ENCODE data around the gene DAB1.

Gene DAB1

DNA sequence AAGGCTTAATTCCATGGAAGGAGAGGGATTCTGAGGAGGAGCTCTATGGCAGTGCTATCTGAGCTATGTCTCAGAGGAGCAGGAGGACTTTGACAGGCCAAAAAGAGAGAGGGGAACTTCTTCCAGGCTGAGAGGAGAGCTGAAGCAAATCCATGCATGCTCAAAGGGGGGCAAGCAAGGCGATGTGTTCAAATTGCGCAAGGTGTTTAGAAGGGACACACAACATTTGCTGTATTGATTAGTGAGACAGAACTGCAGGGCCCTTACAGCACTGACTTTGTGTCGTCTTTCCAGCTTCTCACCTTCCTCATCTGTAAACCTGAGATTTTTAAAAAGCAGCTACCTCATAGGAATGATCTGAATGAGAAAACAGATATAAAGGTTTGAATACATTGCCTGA, 145.3 kb downstream of the DAB1 start:
- no peaks in the 10 kb centered on the region for H3K27me3 Mint-ChIP-seq (ENCODE audit: low read depth)
- H3K27ac Mint-ChIP-seq = no peak overlapping the region

DNA sequence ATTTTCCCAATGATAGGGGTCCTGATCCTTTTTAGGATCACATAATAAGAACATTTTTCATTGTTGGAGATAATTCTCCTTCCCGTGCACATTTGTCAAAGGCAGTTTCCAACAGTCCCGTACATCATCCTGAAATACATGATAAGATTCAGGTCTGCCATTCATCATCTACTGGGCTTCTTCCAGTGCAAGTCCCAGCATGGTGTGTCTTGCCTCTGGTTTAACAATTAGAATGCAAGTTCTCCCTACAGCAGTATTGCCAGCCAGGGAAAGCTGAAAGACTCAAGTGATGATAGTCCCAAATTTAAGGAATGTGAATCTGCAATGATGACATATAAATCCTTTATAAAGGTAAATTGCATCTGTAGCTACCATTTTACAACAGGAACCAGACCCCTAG, 146.2 kb downstream of the DAB1 start:
- Mint-ChIP-seq H3K36me3 (ENCODE audit: low read depth) (no peaks in the 10 kb centered on the region), H3K4me3 (no peak overlapping the region), H3K9me3 (no peaks in the 10 kb centered on the region), H3K4me1 (ENCODE audit: low read depth) (no peaks in the 10 kb centered on the region), H3K27me3 (ENCODE audit: low read depth) (no peaks in the 10 kb centered on the region), H3K27ac (no peak overlapping the region)
- no peak for DNase-seq (ENCODE audit: low spot score)

More for the DNA sequence above, 145.3 kb downstream of the DAB1 start:
- H3K4me3 Mint-ChIP-seq = no peak overlapping the region
- H3K9me3 Mint-ChIP-seq = no peaks in the 10 kb centered on the region
- H3K36me3 Mint-ChIP-seq (ENCODE audit: low read depth) = no peaks in the 10 kb centered on the region
- H3K4me1 Mint-ChIP-seq (ENCODE audit: low read depth) = no peaks in the 10 kb centered on the region
- no peak for DNase-seq (ENCODE audit: low spot score)

DNA sequence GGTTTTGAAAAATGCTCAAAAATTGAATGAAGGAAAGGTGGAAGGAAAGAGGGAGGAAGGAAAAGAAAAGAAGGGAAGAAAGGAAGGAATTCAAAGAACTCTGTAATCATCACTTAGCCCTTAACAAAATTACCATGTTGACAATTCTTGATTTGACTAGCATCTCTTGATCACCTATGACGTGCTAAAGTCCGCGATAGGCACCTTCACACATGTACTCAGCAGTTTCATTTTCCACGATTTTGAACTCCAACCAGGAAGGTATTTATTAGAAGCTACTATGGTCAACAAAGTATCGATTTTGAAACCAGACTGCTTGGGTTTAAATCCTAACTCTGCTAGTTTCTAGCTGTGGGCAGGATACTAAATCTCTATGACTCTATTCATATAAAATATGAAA, 146.9 kb downstream of the DAB1 start:
- Mint-ChIP-seq H3K36me3 (ENCODE audit: low read depth) (no peaks in the 10 kb centered on the region), H3K4me1 (ENCODE audit: low read depth) (no peaks in the 10 kb centered on the region), H3K27me3 (ENCODE audit: low read depth) (no peaks in the 10 kb centered on the region), H3K4me3 (no peak overlapping the region), H3K9me3 (no peaks in the 10 kb centered on the region), H3K27ac (no peak overlapping the region)
- no peak for DNase-seq (ENCODE audit: low spot score)

DNA sequence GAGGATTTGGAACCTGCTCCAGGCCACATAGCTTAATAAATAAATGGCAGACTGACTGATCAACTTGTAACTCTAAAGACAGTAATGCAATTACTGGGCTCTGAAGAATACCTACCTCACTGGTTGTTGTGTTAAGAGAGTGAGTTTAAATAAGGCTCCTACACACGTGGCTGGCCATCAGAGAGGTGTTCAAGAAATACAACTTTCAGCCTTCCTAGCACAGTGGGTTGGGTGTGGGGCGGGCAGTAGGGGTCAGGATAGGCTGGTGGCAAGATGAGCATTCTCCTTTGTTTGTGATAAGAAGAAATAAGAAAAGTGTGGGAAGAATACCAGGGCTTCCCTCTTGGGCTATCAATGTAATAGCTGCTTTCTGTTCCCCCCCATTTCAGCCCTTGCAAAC, 151.3 kb downstream of the DAB1 start:
- no peaks in the 10 kb centered on the region for H3K9me3 Mint-ChIP-seq
- no peaks in the 10 kb centered on the region for H3K27me3 Mint-ChIP-seq (ENCODE audit: low read depth)
- H3K4me1 Mint-ChIP-seq (ENCODE audit: low read depth) = no peaks in the 10 kb centered on the region
- H3K4me3 Mint-ChIP-seq = no peak overlapping the region
- no peak overlapping the region for H3K27ac Mint-ChIP-seq
- DNase-seq (ENCODE audit: low spot score) = no peak
- no peaks in the 10 kb centered on the region for H3K36me3 Mint-ChIP-seq (ENCODE audit: low read depth)

DNA sequence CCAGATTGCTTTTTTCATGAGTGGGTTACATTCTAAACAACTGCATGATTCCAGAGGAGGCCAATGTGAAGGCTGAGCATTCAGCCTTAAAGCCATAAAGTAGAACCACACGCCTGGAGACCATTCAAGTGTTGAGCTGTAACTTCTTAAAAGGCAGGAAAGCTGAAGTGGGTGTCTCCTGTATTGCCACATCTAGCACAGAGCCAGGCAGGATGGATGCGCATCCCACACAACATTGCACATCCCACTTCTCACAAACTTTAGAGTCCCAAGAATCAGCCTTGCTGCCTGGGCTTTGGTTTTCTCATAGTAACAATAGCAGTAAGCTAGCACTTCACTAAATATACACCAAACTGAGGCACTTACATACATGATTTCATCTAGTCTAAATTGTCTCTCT, 151.7 kb downstream of the DAB1 start:
- H3K27me3 Mint-ChIP-seq (ENCODE audit: low read depth) = no peaks in the 10 kb centered on the region
- H3K4me1 Mint-ChIP-seq (ENCODE audit: low read depth) = no peaks in the 10 kb centered on the region
- H3K36me3 Mint-ChIP-seq (ENCODE audit: low read depth) = no peaks in the 10 kb centered on the region
- no peak for DNase-seq (ENCODE audit: low spot score)
- no peak overlapping the region for H3K27ac Mint-ChIP-seq
- H3K9me3 Mint-ChIP-seq = no peaks in the 10 kb centered on the region
- no peak overlapping the region for H3K4me3 Mint-ChIP-seq

DNA sequence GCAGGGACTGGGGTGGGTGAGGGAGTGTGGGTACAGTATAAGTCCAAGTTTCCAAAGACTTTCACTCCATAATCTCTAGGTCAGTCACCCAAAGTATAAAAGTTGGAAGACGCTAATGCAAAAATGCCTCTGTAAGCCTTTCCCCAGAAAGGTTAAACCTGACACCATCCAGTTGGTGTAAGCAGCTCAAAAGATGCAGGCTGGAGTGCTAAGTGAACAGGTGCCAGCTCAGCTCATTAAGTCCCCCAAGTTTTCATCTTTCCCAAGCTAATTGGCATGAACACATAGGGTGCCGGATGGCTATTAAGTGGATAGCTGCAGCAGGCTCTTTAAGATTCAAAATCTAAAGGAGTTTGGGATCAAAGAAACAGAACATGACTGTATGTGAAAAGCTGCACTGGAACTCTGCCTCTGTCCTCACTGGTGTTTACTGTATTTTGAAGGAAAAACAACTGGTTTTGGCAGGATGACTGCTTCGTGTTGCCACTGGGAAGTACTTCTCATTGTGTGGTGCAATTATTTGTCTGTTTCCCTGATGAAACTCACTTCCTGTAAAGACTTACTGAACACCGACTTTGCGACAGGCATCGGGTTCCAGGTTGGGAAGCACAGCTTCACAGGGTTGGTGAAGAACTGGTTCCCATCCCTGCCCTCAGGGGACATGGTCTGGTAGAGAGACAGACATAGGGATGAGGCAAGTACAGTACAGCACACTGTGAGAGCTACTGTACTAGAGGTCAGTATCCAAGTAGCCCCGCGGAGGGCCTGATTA, 152.7 kb downstream of the DAB1 start:
- no peaks in the 10 kb centered on the region for H3K36me3 Mint-ChIP-seq (ENCODE audit: low read depth)
- H3K27me3 Mint-ChIP-seq (ENCODE audit: low read depth) = no peaks in the 10 kb centered on the region
- no peaks in the 10 kb centered on the region for H3K9me3 Mint-ChIP-seq
- no peak overlapping the region for H3K4me3 Mint-ChIP-seq
- no peak overlapping the region for H3K27ac Mint-ChIP-seq
- DNase-seq (ENCODE audit: low spot score) = no peak
- H3K4me1 Mint-ChIP-seq (ENCODE audit: low read depth) = no peaks in the 10 kb centered on the region

DNA sequence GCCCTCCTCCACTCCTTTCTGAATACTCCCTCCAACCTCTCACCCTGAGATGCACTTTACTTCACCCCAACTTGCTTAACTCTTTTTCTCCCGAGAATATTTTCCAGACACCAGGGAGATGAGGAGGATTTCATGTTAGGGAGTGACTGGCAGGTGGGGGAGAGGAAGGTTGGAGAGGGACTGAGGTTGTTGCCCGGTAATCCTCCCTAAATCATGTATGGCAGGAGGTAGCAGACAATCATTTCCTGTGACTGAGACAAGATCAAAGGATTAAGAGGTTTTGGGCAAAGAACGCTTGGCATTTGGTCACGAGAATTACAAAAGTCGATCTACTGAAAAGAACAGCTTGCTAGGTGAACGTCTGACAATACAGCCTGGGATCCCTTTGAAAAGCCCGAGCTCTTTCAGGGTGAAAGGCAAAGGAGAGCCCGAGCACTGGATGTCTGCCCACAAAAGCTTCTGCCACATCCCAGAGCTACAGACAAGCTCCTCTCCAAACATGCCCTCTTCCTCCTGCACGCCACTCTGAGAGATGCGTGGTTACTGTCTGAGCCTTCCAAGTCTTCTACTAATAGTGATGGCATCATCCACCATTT, 154.1 kb downstream of the DAB1 start:
- Mint-ChIP-seq H3K36me3 (ENCODE audit: low read depth) (no peaks in the 10 kb centered on the region), H3K9me3 (no peaks in the 10 kb centered on the region), H3K4me3 (no peak overlapping the region), H3K27ac (no peak overlapping the region), H3K27me3 (ENCODE audit: low read depth) (no peaks in the 10 kb centered on the region), H3K4me1 (ENCODE audit: low read depth) (no peaks in the 10 kb centered on the region)
- DNase-seq (ENCODE audit: low spot score) = no peak

DNA sequence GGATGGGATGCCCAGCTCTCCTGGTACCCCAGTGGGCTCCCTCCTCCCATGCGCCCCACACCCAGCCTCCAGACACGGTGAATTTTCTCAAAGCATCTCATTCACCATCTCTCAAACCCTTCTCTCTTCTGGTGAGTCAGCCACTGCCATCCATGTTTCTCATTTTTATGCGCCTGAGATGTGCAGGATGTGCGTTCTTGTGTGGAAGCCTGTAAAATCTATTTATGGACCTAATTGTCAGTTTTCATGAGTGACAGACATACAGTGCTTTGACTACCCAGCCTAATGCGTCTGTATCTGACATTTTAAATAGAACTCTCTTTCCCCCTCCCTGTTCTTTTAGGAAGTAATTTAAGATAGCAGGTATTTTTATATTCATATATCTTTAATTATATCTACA, 158.8 kb downstream of the DAB1 start:
- Mint-ChIP-seq H3K27ac (no peak overlapping the region), H3K4me3 (no peak overlapping the region)

DNA sequence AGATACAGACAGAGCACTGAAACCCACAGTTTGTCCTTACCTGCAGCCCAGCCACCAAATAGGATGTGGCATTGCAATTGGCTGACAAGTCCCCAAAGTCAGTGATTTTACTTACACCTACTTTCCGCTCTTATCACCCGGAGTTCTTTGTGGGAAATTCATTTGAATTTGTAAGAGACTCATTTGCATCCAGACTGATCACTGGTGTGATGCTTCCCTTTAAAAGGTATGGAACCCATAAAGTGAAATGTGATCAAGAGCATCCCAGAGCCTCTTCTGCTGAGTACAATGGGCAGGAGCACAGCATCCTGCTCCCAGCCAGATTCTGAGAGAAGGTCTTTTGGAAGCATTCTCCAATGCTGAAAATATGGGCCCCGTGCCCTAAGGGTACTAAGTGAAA, 161.4 kb downstream of the DAB1 start:
- no peak overlapping the region for H3K27ac Mint-ChIP-seq
- no peak overlapping the region for H3K4me3 Mint-ChIP-seq
- DNase-seq (ENCODE audit: low spot score) = no peak
- no peaks in the 10 kb centered on the region for H3K4me1 Mint-ChIP-seq (ENCODE audit: low read depth)
- H3K36me3 Mint-ChIP-seq (ENCODE audit: low read depth) = no peaks in the 10 kb centered on the region
- no peaks in the 10 kb centered on the region for H3K27me3 Mint-ChIP-seq (ENCODE audit: low read depth)
- no peaks in the 10 kb centered on the region for H3K9me3 Mint-ChIP-seq

More for the DNA sequence above, 158.8 kb downstream of the DAB1 start:
- Mint-ChIP-seq H3K27me3 (ENCODE audit: low read depth) (no peaks in the 10 kb centered on the region), H3K4me1 (ENCODE audit: low read depth) (no peaks in the 10 kb centered on the region), H3K36me3 (ENCODE audit: low read depth) (no peaks in the 10 kb centered on the region), H3K9me3 (no peaks in the 10 kb centered on the region)
- DNase-seq (ENCODE audit: low spot score) = no peak

GRCh38 chr1:57258557-57259325, 165.1 kb downstream of the DAB1 start:
- Mint-ChIP-seq H3K9me3 (no peaks in the 10 kb centered on the region), H3K36me3 (ENCODE audit: low read depth) (no peaks in the 10 kb centered on the region), H3K27me3 (ENCODE audit: low read depth) (no peaks in the 10 kb centered on the region), H3K4me3 (no peak overlapping the region), H3K4me1 (ENCODE audit: low read depth) (no peaks in the 10 kb centered on the region), H3K27ac (no peak overlapping the region)
- DNase-seq (ENCODE audit: low spot score) = no peak

- Mint-ChIP-seq H3K36me3 (ENCODE audit: low read depth) (no peaks in the 10 kb centered on the region), H3K4me3 (no peak overlapping the region), H3K27ac (no peak overlapping the region), H3K27me3 (ENCODE audit: low read depth) (no peaks in the 10 kb centered on the region), H3K9me3 (no peaks in the 10 kb centered on the region), H3K4me1 (ENCODE audit: low read depth) (no peaks in the 10 kb centered on the region)
- no peak for DNase-seq (ENCODE audit: low spot score)
Measured at GRCh38 chr1:57255945-57256344, 167.9 kb downstream of the DAB1 start.

- H3K27me3 Mint-ChIP-seq (ENCODE audit: low read depth) = no peaks in the 10 kb centered on the region
- H3K27ac Mint-ChIP-seq = no peak overlapping the region
- no peaks in the 10 kb centered on the region for H3K36me3 Mint-ChIP-seq (ENCODE audit: low read depth)
- no peaks in the 10 kb centered on the region for H3K9me3 Mint-ChIP-seq
- H3K4me1 Mint-ChIP-seq (ENCODE audit: low read depth) = no peaks in the 10 kb centered on the region
- H3K4me3 Mint-ChIP-seq = no peak overlapping the region
- DNase-seq (ENCODE audit: low spot score) = no peak
Measured at GRCh38 chr1:57254022-57254421, 169.8 kb downstream of the DAB1 start.

DNA sequence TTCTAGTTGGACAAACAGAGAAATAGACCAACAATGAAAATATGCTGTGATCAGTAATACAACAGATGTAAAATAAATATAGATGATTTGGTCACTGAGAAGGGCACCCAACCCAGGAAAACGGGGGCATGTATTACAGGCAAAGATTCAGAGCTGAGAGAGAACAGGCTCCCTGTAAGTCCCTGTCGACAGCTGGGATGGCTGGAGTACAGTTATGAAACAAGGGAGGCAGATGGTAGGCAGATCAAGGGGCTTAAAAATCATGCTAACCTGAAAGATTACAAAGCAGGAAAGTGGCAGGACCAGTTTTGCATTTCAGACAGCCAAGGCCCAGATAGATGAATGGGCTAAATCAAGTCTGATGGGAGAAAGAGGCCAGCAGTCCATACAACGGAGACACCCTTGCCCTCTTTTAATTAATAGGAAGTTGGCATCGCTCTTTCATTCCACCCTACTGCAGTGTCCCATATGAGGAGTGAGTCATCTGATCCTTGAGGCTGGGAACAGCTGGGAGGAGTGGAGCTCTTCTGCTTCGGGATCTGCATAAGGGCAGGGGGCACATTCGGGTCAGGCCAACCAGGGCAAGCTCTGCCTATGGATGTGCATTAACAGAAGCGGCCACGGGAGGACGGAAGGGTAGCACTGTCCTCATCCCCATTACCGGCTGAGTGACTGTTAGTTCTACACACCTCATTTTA, 171.1 kb downstream of the DAB1 start:
- H3K9me3 Mint-ChIP-seq = no peaks in the 10 kb centered on the region
- H3K27me3 Mint-ChIP-seq (ENCODE audit: low read depth) = no peaks in the 10 kb centered on the region
- H3K4me3 Mint-ChIP-seq = no peak overlapping the region
- DNase-seq (ENCODE audit: low spot score) = no peak
- H3K36me3 Mint-ChIP-seq (ENCODE audit: low read depth) = no peaks in the 10 kb centered on the region
- no peak overlapping the region for H3K27ac Mint-ChIP-seq
- H3K4me1 Mint-ChIP-seq (ENCODE audit: low read depth) = no peaks in the 10 kb centered on the region

DNA sequence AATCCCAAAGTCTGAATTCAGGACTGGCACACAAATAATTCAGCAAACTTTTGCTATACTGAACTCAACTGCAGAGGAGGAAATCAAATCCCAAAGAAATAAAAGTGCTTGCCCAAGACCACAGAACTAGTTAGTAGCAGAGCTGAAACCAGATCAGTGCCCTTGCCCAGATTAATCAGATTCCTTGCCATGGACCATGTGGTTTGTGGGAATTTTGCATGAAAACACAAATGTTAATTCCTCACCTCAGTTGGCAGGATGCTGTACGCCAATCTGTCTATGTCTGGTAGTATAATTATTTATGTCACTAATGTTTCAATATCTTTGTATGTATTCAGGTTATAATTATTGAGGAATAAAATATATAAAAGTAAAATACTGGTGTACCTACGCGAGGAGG, 173.8 kb downstream of the DAB1 start:
- Mint-ChIP-seq H3K27ac (no peak overlapping the region), H3K4me1 (ENCODE audit: low read depth) (no peaks in the 10 kb centered on the region), H3K27me3 (ENCODE audit: low read depth) (no peaks in the 10 kb centered on the region), H3K4me3 (no peak overlapping the region), H3K36me3 (ENCODE audit: low read depth) (no peaks in the 10 kb centered on the region), H3K9me3 (peaks cover 9% of the 10 kb centered on the region)
- DNase-seq (ENCODE audit: low spot score) = no peak

Data from T-helper 2 cell treated with Interferon-gamma antibody and Interleukin-4, amounts not matched to agents 5 μg/mL and 100 μg/mL, for 36 hours (primary cell).